Measurements from ENCODE around the gene PAQR7.

Gene PAQR7

GRCh38 chr1:25911162-25911561, 35.7 kb upstream of the PAQR7 start:
- peaks cover 5% of the 10 kb centered on the region for H3K4me1 ChIP-seq (ENCODE audit: control insufficient read depth, low read depth, low read length)

GRCh38 chr1:25909040-25909439, 33.5 kb upstream of the PAQR7 start:
- Histone ChIP-seq H3K9me3 (ENCODE audit: control insufficient read depth, low read depth, low read length) (no peaks in the 10 kb centered on the region), H3K36me3 (ENCODE audit: control insufficient read depth, low read depth, low read length) (no peaks in the 10 kb centered on the region), H3K27ac (ENCODE audit: low read length) (no peak overlapping the region), H3K9ac (ENCODE audit: low read length) (no peak overlapping the region), H3K27me3 (ENCODE audit: control insufficient read depth, insufficient read depth, low read length) (no peaks in the 10 kb centered on the region), H3K4me1 (ENCODE audit: control insufficient read depth, low read depth, low read length) (peaks cover 12% of the 10 kb centered on the region), H3K4me3 (ENCODE audit: low read length) (no peak overlapping the region)

More at GRCh38 chr1:25911162-25911561, 35.7 kb upstream of the PAQR7 start:
- H3K36me3 ChIP-seq (ENCODE audit: control insufficient read depth, low read depth, low read length): no peaks in the 10 kb centered on the region
- no peaks in the 10 kb centered on the region for H3K27me3 ChIP-seq (ENCODE audit: control insufficient read depth, insufficient read depth, low read length)
- no peak overlapping the region for H3K27ac ChIP-seq (ENCODE audit: low read length)
- no peak overlapping the region for H3K4me3 ChIP-seq (ENCODE audit: low read length)
- no peak overlapping the region for H3K9ac ChIP-seq (ENCODE audit: low read length)
- H3K9me3 ChIP-seq (ENCODE audit: control insufficient read depth, low read depth, low read length): no peaks in the 10 kb centered on the region

DNA sequence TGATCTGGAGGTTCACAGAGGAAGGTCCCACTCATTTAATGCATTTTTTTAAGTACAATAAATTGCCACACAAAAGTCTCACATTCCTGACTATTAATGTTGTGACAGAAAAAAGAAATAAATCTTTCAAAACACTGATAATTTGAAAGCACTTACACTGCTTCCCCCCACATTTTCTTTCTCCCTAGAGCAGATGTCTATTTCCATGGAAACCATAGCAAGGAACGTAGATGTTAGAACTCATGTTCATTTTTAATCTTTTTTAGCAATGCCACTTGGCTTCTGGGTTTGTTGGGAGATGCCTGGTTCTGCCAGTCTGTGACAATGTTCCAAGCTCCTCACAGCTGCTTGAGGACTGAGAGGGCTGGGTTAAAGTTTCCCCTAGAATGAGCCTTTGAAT, 32.7 kb upstream of the PAQR7 start:
- Histone ChIP-seq H3K27me3 (ENCODE audit: control insufficient read depth, insufficient read depth, low read length) (no peaks in the 10 kb centered on the region), H3K9ac (ENCODE audit: low read length) (no peak overlapping the region), H3K36me3 (ENCODE audit: control insufficient read depth, low read depth, low read length) (peaks cover 8% of the 10 kb centered on the region), H3K27ac (ENCODE audit: low read length) (no peak overlapping the region), H3K4me3 (ENCODE audit: low read length) (no peak overlapping the region), H3K9me3 (ENCODE audit: control insufficient read depth, low read depth, low read length) (no peaks in the 10 kb centered on the region), H3K4me1 (ENCODE audit: control insufficient read depth, low read depth, low read length) (peaks cover 16% of the 10 kb centered on the region)

- H3K9ac ChIP-seq (ENCODE audit: low read length): no peak overlapping the region
- no peak overlapping the region for H3K4me3 ChIP-seq (ENCODE audit: low read length)
- H3K27ac ChIP-seq (ENCODE audit: low read length): no peak overlapping the region
- H3K36me3 ChIP-seq (ENCODE audit: control insufficient read depth, low read depth, low read length): peaks cover 14% of the 10 kb centered on the region
- H3K4me1 ChIP-seq (ENCODE audit: control insufficient read depth, low read depth, low read length): peaks cover 16% of the 10 kb centered on the region
- H3K9me3 ChIP-seq (ENCODE audit: control insufficient read depth, low read depth, low read length): no peaks in the 10 kb centered on the region
- H3K27me3 ChIP-seq (ENCODE audit: control insufficient read depth, insufficient read depth, low read length): no peaks in the 10 kb centered on the region
Measured at GRCh38 chr1:25907601-25908000, 32.1 kb upstream of the PAQR7 start.

DNA sequence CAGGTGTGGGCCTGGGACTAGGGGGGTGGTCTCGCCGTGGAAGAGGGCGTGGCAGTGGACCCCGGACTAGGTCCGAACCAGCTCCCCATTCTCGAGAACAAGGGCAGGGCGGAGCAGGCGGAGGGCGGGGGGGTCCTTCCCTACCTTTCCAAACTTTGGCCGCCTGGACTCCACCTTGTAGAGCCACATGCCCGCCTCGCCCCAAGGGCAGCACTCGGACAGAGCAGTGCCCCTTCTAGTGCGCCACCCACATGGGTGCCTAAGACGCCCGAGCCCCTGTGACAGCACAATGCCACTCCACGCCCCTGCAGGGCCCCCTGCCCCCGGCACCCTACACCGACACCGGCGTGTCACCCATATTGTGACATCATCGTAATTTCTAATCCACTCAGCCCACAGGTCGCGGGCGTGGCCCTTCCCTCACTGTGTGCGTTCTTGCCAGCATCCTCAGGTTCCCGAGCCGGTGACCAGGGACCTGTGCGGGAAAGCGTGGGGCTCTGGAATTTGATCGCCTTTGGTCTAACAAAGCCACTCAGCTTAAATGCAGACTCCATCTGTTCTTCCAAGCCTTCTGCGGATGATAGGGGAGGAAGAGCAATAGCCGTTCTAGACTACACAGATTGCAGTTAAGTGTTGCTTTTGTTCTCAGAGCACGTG, 31.3 kb upstream of the PAQR7 start:
- H3K9ac ChIP-seq (ENCODE audit: low read length): peak overlapping the region; percentile 46
- H3K27ac ChIP-seq (ENCODE audit: low read length): no peak overlapping the region
- H3K4me1 ChIP-seq (ENCODE audit: control insufficient read depth, low read depth, low read length): peaks cover 16% of the 10 kb centered on the region
- peak overlapping the region; percentile 70 for H3K4me3 ChIP-seq (ENCODE audit: low read length)
- no peaks in the 10 kb centered on the region for H3K27me3 ChIP-seq (ENCODE audit: control insufficient read depth, insufficient read depth, low read length)
- H3K36me3 ChIP-seq (ENCODE audit: control insufficient read depth, low read depth, low read length): peaks cover 22% of the 10 kb centered on the region
- H3K9me3 ChIP-seq (ENCODE audit: control insufficient read depth, low read depth, low read length): no peaks in the 10 kb centered on the region

DNA sequence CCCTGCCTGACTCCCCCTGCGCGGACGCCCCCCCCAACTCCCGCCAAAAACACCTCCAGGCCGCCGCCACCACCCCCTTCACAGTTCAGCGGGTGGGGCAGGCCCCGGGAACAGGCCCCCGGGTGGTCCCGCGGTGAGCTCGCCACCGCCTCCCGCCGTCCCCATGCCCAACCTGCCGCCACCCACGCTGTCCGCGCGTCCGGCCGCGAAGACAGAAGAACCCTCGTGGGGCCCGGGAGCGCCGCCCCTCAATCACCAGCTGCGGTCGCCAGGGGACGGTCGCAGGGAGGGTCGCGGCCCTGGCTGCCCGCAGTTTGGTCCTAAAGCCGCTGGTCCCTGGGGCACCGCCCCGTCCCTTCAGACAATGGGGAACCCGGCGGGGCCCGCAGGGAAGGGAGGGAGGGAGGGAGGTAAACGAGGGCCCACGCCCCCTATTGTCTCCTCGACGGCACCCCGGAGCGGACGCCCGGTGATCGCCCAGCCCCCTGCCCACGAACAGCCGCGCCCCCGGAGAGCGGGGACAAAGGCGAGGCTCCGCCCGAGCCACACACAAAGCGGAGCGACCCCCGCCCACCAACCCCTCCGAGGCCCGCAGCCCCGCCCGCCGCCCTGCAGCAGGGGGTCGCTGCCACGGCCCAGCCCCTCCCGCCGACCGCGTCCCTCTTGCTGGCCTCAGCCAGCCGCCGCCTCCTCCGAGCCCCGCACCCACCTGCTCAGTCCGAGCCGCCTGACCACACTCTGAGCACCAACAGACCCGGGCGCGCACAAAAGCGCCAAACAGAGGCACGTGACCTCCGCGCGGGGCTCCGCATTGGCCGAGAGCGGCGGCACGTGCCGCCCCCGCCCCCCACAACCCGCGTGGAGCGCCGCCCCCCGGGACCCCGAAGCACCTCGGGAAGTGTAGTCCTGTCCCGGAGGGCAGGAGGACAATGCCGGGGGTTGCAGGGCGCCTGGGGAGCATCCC, 30.5 kb upstream of the PAQR7 start, which contains the start of gene STMN1:
TSS of gene STMN1 (minus strand) at position 740 of the 964 bp plus-strand sequence. CDS start 1,743 bp downstream, outside the sequence.
- peak within 1 kb of the TSS; percentile 90 for H3K27ac ChIP-seq (ENCODE audit: low read length)
- H3K4me1 ChIP-seq (ENCODE audit: control insufficient read depth, low read depth, low read length): peaks cover 16% of the 10 kb centered on the region
- H3K9ac ChIP-seq (ENCODE audit: low read length): peak within 1 kb of the TSS; percentile 91
- H3K36me3 ChIP-seq (ENCODE audit: control insufficient read depth, low read depth, low read length): peaks cover 30% of the 10 kb centered on the region
- H3K9me3 ChIP-seq (ENCODE audit: control insufficient read depth, low read depth, low read length): no peaks in the 10 kb centered on the region
- no peaks in the 10 kb centered on the region for H3K27me3 ChIP-seq (ENCODE audit: control insufficient read depth, insufficient read depth, low read length)
- H3K4me3 ChIP-seq (ENCODE audit: low read length): peak within 1 kb of the TSS; percentile 100

DNA sequence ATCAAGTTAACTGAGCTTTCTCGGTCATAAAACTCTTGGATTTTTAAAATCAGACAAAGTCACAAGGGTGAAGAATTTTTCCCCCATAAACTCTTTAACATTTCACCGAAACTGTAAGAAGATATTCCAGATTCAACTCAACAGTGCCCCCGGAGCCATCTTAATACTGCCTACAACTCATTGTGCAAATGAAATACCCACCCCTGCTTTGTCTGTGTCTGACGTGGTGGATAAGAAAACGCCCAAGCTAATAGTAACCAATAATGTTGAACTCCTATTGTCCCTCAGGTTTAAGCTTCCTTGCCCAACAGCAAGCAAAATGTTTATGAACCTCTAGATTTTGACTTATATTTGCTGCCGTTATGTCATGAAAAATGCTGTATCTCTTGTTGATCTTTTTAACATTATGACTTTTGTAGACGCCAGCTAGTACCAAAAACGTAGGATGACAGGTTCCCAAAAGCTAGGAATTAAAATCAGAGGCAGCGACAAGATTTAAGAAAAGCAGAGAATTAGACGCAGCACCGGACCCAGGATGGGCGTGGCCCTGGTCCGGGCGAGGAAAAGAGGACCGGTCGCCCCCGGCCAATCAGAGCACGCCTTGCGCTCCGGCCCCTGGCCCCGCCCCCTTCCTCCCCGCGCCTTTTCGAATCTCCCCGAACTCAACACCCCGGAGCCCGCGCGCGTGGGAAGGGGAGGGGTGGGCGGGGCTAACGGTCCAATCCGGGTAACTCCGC, 29.6 kb upstream of the PAQR7 start:
- H3K4me1 ChIP-seq (ENCODE audit: control insufficient read depth, low read depth, low read length): peaks cover 16% of the 10 kb centered on the region
- H3K9ac ChIP-seq (ENCODE audit: low read length): peak overlapping the region; percentile 91
- peak overlapping the region; percentile 100 for H3K4me3 ChIP-seq (ENCODE audit: low read length)
- no peaks in the 10 kb centered on the region for H3K9me3 ChIP-seq (ENCODE audit: control insufficient read depth, low read depth, low read length)
- H3K27me3 ChIP-seq (ENCODE audit: control insufficient read depth, insufficient read depth, low read length): no peaks in the 10 kb centered on the region
- peak overlapping the region; percentile 90 for H3K27ac ChIP-seq (ENCODE audit: low read length)
- H3K36me3 ChIP-seq (ENCODE audit: control insufficient read depth, low read depth, low read length): peaks cover 39% of the 10 kb centered on the region

- H3K4me1 ChIP-seq (ENCODE audit: control insufficient read depth, low read depth, low read length): peaks cover 16% of the 10 kb centered on the region
- no peaks in the 10 kb centered on the region for H3K27me3 ChIP-seq (ENCODE audit: control insufficient read depth, insufficient read depth, low read length)
- H3K36me3 ChIP-seq (ENCODE audit: control insufficient read depth, low read depth, low read length): peaks cover 50% of the 10 kb centered on the region
- no peaks in the 10 kb centered on the region for H3K9me3 ChIP-seq (ENCODE audit: control insufficient read depth, low read depth, low read length)
- H3K27ac ChIP-seq (ENCODE audit: low read length): no peak overlapping the region
- H3K9ac ChIP-seq (ENCODE audit: low read length): no peak overlapping the region
- peak overlapping the region; percentile 100 for H3K4me3 ChIP-seq (ENCODE audit: low read length)
Measured at GRCh38 chr1:25903986-25904385, 28.5 kb upstream of the PAQR7 start.

- H3K27me3 ChIP-seq (ENCODE audit: control insufficient read depth, insufficient read depth, low read length): no peaks in the 10 kb centered on the region
- no peaks in the 10 kb centered on the region for H3K9me3 ChIP-seq (ENCODE audit: control insufficient read depth, low read depth, low read length)
- no peak overlapping the region for H3K4me3 ChIP-seq (ENCODE audit: low read length)
- H3K36me3 ChIP-seq (ENCODE audit: control insufficient read depth, low read depth, low read length): peaks cover 58% of the 10 kb centered on the region
- H3K27ac ChIP-seq (ENCODE audit: low read length): no peak overlapping the region
- peaks cover 16% of the 10 kb centered on the region for H3K4me1 ChIP-seq (ENCODE audit: control insufficient read depth, low read depth, low read length)
- no peak overlapping the region for H3K9ac ChIP-seq (ENCODE audit: low read length)
Measured at GRCh38 chr1:25902462-25902861, 27.0 kb upstream of the PAQR7 start.

GRCh38 chr1:25900219-25900618, 24.7 kb upstream of the PAQR7 start:
- Histone ChIP-seq H3K27ac (ENCODE audit: low read length) (no peak overlapping the region), H3K27me3 (ENCODE audit: control insufficient read depth, insufficient read depth, low read length) (no peaks in the 10 kb centered on the region), H3K9ac (ENCODE audit: low read length) (no peak overlapping the region), H3K9me3 (ENCODE audit: control insufficient read depth, low read depth, low read length) (no peaks in the 10 kb centered on the region), H3K4me1 (ENCODE audit: control insufficient read depth, low read depth, low read length) (peaks cover 13% of the 10 kb centered on the region), H3K36me3 (ENCODE audit: control insufficient read depth, low read depth, low read length) (peaks cover 58% of the 10 kb centered on the region), H3K4me3 (ENCODE audit: low read length) (no peak overlapping the region)

DNA sequence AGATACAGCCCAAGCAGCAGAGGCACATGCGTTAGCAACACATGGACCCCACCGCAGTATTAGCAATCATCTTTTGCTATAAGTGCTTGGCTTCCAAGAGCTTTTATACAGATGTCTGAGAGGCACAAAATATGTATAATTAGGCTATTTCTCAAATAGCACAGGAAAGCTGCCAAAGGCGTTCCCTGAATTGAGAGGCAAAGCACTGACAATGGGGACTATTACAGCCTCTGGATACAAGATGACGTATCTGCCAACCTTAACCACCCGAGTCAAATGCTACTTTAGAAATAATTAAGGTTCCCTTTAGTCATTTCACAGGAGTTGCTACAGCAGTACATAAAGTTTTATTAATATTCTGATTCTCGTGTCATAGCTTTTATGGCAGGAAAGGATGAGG, 24.3 kb upstream of the PAQR7 start:
- Histone ChIP-seq H3K27ac (ENCODE audit: low read length) (no peak overlapping the region), H3K4me3 (ENCODE audit: low read length) (no peak overlapping the region), H3K36me3 (ENCODE audit: control insufficient read depth, low read depth, low read length) (peaks cover 58% of the 10 kb centered on the region), H3K4me1 (ENCODE audit: control insufficient read depth, low read depth, low read length) (peaks cover 13% of the 10 kb centered on the region), H3K9ac (ENCODE audit: low read length) (no peak overlapping the region), H3K9me3 (ENCODE audit: control insufficient read depth, low read depth, low read length) (no peaks in the 10 kb centered on the region), H3K27me3 (ENCODE audit: control insufficient read depth, insufficient read depth, low read length) (no peaks in the 10 kb centered on the region)
